ENCODE results near the gene CLDN19.
A peak's percentile ranks its signal among the peaks of the same experiment; 100 is the strongest.

CLDN19 gene

GRCh38 chr1:42766741-42767509 lies 26.9 kb upstream of the CLDN19 start, which contains the start of the genes C1orf50 and P3H1:
Gene C1orf50, plus strand, starts transcription at chr1:42767249. Its CDS starts 63 bp downstream, at chr1:42767312.
Gene P3H1, minus strand, starts transcription at chr1:42767028. Its CDS starts 57 bp downstream, at chr1:42766971.
- TF ChIP-seq CTCF (IDR thresholded peaks at IDR 0.05) = no peak

GRCh38 chr1:42765832-42766740 lies 26.1 kb upstream of the CLDN19 start:
- peak; percentile 47 for TF ChIP-seq CTCF (IDR thresholded peaks at IDR 0.05)

DNA sequence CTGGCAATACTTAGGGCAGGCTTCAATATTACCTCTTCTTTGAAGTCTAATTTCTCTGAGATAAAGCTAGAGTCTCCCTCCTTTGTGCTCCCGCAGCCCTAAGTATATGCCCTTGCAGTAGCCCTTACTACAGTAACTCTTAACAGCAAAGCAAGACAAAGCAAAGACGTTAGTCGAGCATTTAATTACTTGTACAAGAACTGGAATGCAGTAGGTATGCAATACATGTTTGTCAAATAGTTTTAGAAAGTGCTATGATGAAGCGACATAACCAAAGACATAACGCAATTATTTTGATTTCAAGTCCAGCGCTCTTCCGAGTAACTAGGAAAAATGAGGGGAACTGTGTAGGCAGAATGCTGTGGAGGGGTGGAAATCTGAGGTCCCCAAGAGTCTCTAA lies 25.2 kb upstream of the CLDN19 start:
- no peak for TF ChIP-seq CTCF (IDR thresholded peaks at IDR 0.05)

- TF ChIP-seq CTCF (IDR thresholded peaks at IDR 0.05) = no peak
Measured at GRCh38 chr1:42762269-42762668, 22.2 kb upstream of the CLDN19 start.

- TF ChIP-seq CTCF (IDR thresholded peaks at IDR 0.05) = no peak
Measured at GRCh38 chr1:42761567-42761966, 21.5 kb upstream of the CLDN19 start.

GRCh38 chr1:42759114-42759513 lies 19.1 kb upstream of the CLDN19 start:
- no peak for TF ChIP-seq CTCF (IDR thresholded peaks at IDR 0.05)

DNA sequence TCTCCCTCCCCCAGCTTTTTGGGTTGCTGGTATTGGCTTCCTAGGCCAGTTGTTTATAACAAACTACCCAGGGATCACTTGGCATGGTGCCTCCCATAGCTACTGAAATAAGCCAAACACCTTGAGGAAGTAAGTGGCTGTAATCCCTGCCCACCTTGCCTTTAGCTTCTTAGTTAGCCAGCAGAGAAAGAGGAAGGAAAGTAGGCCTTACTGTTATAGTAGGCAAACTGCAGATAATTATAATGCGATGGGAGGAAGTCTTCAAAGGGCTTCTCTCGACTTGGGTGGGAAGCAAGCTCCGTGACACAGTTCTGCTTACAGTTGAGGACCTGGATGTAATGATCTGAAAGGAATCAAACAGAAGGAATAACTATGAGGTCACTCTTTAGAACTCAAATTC lies 18.6 kb upstream of the CLDN19 start:
- TF ChIP-seq CTCF (IDR thresholded peaks at IDR 0.05) = no peak

Measured in LNCAP (cell line).